Choroid plexus epithelial cell (primary cell): Measurements from ENCODE around the gene TDRD15.

Experiments used
- DNase-seq: peaks from one replicate; pipeline ENCODE4 v3.0.0-alpha.2; 2010; ENCODE audit warnings: low read depth
- H3K4me3 ChIP-seq: 2 replicates; pipeline ENCODE4 v1.5.1; 2011; ENCODE audit warnings: low read depth, mild to moderate bottlenecking, control low read depth, low read length, moderate library complexity
- TF ChIP-seq, protein P1 (sequence below): conservative IDR thresholded peaks from 2 replicates; pipeline ENCODE4 v1.5.1; 2011; ENCODE audit warnings: low read depth, mild to moderate bottlenecking, control low read depth, inconsistent platforms, low read length, moderate library complexity

TDRD15 gene

GRCh38 chr2:21123473-21124393, at the start of gene TDRD15:
Gene TDRD15, plus strand, starts transcription at chr2:21123968. Its CDS starts 13,500 bp downstream, at chr2:21137468.
- no peak for DNase-seq
- H3K4me3 ChIP-seq, result no peak within 1 kb of the TSS
- TF ChIP-seq, protein P1, sequence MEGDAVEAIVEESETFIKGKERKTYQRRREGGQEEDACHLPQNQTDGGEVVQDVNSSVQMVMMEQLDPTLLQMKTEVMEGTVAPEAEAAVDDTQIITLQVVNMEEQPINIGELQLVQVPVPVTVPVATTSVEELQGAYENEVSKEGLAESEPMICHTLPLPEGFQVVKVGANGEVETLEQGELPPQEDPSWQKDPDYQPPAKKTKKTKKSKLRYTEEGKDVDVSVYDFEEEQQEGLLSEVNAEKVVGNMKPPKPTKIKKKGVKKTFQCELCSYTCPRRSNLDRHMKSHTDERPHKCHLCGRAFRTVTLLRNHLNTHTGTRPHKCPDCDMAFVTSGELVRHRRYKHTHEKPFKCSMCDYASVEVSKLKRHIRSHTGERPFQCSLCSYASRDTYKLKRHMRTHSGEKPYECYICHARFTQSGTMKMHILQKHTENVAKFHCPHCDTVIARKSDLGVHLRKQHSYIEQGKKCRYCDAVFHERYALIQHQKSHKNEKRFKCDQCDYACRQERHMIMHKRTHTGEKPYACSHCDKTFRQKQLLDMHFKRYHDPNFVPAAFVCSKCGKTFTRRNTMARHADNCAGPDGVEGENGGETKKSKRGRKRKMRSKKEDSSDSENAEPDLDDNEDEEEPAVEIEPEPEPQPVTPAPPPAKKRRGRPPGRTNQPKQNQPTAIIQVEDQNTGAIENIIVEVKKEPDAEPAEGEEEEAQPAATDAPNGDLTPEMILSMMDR, result no peak

GRCh38 chr2:21078296-21078695, 45.5 kb upstream of the TDRD15 start:
- no peak overlapping the region for H3K4me3 ChIP-seq
- TF ChIP-seq, protein P1, result no peak
- DNase-seq, result no peak

GRCh38 chr2:21083482-21083881, 40.3 kb upstream of the TDRD15 start:
- TF ChIP-seq, protein P1, result no peak
- no peak for DNase-seq
- H3K4me3 ChIP-seq, result no peak overlapping the region

DNA sequence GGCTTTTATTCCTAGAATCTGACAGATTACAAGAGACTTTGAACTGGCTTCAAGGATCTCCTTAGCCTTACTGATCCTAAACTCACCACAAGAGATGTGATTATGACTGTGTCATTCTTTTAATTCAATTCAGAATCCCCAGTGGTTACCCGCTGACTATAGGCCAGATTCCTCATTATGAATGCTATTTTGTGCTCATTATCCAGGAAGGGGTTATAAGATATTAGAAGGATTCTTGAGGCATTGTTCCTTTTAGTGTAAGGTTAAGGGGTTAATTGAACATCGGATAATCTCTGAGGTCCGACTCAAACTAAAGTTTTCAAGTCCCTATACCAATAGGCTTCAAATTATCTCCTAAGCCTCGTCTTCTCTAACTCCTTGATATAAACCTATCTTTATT, 39.4 kb upstream of the TDRD15 start:
- DNase-seq, result no peak
- H3K4me3 ChIP-seq, result no peak overlapping the region
- TF ChIP-seq, protein P1, result no peak

DNA sequence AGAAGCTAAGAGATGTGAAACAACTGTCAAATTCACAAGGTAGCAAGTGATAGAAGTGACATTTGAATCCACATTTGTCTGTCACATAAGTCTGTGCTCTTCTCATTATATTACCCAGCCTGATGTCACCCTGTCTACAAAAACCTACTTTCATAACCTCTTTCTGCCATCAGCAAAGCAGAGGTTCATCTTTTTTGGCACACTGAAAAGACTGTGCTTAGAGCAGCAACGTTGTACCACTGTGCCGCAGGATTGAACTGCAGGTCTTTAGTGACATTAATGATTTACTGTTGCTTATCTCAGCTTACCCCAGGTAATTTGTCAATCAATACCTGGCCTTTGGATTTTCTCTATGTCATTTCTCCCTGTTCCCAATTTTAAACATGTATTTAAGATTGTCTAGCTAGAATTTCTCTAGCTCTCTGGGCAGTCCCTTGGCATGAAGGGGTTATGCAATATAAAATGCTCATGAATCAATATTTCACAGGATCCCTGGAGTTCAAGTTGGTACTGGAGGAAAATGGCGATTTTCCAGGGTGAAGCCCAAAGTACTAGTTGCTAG, 31.4 kb upstream of the TDRD15 start:
- H3K4me3 ChIP-seq, result no peak overlapping the region
- TF ChIP-seq, protein P1, result no peak
- no peak for DNase-seq

DNA sequence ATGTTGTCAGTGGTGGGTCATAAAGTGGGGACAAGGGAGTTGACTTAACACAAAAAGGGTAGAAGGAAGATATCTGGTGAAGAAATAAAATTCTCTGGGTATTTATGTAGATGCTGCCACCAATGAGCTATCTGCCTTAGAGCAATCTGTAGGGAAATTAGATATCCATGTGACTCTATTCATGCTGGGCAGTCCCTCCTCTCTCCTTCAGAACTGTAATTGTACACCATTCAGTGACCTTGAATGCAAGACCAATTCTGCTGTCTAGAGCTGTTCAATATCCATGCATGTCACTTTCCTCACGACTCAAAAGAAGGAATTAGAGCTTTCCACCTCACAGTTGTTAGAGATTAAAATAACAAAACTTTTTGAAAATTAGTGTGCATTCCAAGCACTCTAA, 28.6 kb upstream of the TDRD15 start:
- no peak for DNase-seq

More for the DNA sequence above, 28.6 kb upstream of the TDRD15 start:
- H3K4me3 ChIP-seq, result no peak overlapping the region
- TF ChIP-seq, protein P1, result no peak
